ENCODE results near the gene ADSS1. TPM values are rescaled to one million over a fixed set of nuclear protein-coding genes. Genes with fewer than 3 reads are reported as not detected.

Gene ADSS1
- polyA plus RNA-seq, 1 of the 3 experiments (the other 2 are of a cell fraction) = 14.3 TPM

- no peak for DNase-seq
- H3K36me3 ChIP-seq (replicated peaks in 1 of 2; ENCODE audit: control insufficient read depth in 1 of 2, insufficient read depth in 2 of 2, low read length in 1 of 2) = no peaks in the 10 kb centered on the region
- H3K9me3 ChIP-seq = no peaks in the 10 kb centered on the region
- TF ChIP-seq, protein P1, sequence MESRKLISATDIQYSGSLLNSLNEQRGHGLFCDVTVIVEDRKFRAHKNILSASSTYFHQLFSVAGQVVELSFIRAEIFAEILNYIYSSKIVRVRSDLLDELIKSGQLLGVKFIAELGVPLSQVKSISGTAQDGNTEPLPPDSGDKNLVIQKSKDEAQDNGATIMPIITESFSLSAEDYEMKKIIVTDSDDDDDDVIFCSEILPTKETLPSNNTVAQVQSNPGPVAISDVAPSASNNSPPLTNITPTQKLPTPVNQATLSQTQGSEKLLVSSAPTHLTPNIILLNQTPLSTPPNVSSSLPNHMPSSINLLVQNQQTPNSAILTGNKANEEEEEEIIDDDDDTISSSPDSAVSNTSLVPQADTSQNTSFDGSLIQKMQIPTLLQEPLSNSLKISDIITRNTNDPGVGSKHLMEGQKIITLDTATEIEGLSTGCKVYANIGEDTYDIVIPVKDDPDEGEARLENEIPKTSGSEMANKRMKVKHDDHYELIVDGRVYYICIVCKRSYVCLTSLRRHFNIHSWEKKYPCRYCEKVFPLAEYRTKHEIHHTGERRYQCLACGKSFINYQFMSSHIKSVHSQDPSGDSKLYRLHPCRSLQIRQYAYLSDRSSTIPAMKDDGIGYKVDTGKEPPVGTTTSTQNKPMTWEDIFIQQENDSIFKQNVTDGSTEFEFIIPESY (IDR thresholded peaks at IDR 0.05; ENCODE audit: borderline replicate concordance, low read depth) = no peak
- TF ChIP-seq TEAD4 (IDR thresholded peaks at IDR 0.05; ENCODE audit: borderline replicate concordance, insufficient read depth) (no peak), POLR2AphosphoS5 (IDR thresholded peaks at IDR 0.05; ENCODE audit: low read depth, low read length) (no peak), MEF2A (IDR thresholded peaks at IDR 0.05; ENCODE audit: borderline replicate concordance, low read depth) (no peak), EP300 (IDR thresholded peaks at IDR 0.05; ENCODE audit: borderline replicate concordance in 1 of 2, low read depth in 1 of 2, low read length in 1 of 2) (no peak)
- TF ChIP-seq, protein P2, sequence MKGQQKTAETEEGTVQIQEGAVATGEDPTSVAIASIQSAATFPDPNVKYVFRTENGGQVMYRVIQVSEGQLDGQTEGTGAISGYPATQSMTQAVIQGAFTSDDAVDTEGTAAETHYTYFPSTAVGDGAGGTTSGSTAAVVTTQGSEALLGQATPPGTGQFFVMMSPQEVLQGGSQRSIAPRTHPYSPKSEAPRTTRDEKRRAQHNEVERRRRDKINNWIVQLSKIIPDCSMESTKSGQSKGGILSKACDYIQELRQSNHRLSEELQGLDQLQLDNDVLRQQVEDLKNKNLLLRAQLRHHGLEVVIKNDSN (IDR thresholded peaks at IDR 0.05; ENCODE audit: borderline replicate concordance, low read depth) = no peak
- TF ChIP-seq, protein P3, sequence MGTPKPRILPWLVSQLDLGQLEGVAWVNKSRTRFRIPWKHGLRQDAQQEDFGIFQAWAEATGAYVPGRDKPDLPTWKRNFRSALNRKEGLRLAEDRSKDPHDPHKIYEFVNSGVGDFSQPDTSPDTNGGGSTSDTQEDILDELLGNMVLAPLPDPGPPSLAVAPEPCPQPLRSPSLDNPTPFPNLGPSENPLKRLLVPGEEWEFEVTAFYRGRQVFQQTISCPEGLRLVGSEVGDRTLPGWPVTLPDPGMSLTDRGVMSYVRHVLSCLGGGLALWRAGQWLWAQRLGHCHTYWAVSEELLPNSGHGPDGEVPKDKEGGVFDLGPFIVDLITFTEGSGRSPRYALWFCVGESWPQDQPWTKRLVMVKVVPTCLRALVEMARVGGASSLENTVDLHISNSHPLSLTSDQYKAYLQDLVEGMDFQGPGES (IDR thresholded peaks at IDR 0.05; ENCODE audit: low read depth, low read length) = no peak
- H3K4me2 ChIP-seq = no peak overlapping the region
- H2AFZ ChIP-seq (ENCODE audit: low read depth) = no peak overlapping the region
- H3K27me3 ChIP-seq (ENCODE audit: insufficient read depth) = no peaks in the 10 kb centered on the region
- no peaks in the 10 kb centered on the region for H3F3A ChIP-seq (replicated peaks; ENCODE audit: insufficient read depth)
- H3K9ac ChIP-seq = no peak overlapping the region
- peaks cover 0 to 6% of the 10 kb centered on the region in 2 experiments; a peak in 1 of 4 replicates for H3K4me1 ChIP-seq (ENCODE audit: control insufficient read depth in 1 of 2, insufficient read depth in 2 of 2, low read depth in 1 of 2, low read length in 1 of 2)
- H3K9me2 ChIP-seq = no peaks in the 10 kb centered on the region
- WGBS (ENCODE audit: low lambda C conversion rate) = 72% methylated on average over 4 of the region's 9 CpGs
- no peaks in the 10 kb centered on the region for H3K79me2 ChIP-seq (ENCODE audit: insufficient read depth)
- ChIA-PET CTCF (interaction anchor here (1.2 to 4.4 kb wide), 4 partner anchors 10 to 41 kb away, joined by 3 to 21 read pairs (median 6); partner anchors contain the start of gene ADSS1), POLR2A (no interaction called here)
- H3K4me3 ChIP-seq (ENCODE audit: low read depth in 2 of 2, low read length in 1 of 2) = no peak overlapping the region
- no peak overlapping the region for H3K27ac ChIP-seq (ENCODE audit: low read depth in 2 of 2, low read length in 1 of 2)
- H4K20me1 ChIP-seq (ENCODE audit: insufficient read depth) = no peaks in the 10 kb centered on the region
Measured at GRCh38 chr14:104734601-104734990, 10.6 kb downstream of the ADSS1 start.

DNA sequence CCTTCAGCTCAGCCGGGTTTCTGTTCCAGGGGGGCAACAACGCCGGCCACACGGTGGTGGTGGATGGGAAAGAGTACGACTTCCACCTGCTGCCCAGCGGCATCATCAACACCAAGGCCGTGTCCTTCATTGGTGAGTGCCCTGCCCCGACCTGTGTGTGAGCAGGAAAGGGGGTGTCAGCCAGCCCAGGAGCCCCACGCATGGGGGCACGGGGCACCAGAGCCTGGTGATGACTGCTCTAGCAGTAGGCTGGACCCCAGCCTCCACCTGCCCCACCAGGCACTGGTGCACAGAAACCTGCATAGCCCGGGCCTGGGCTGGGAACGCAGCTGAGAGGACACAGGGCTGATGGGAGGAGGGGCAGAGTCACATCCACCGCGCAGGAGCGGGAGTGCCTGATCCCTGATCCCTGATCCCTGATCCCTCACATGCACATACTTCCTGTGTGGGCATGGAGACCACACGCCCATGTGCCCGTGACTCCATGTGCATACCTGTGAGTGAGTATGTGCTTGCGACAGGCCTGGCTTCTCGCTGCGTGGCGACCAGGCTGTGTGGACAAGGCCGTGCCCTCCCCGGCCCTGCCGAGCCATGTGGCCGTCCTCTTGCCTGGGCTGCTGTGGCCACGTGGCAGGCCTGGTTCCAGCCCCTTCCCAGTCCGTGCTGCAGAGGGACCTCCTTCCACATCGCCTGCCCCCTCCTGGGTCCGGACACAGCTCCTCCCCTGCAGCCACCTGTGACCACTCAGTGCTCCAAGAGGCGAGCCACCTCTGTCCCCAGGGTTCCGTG lies 11.2 kb downstream of the ADSS1 start:
- H3K9me2 ChIP-seq = no peaks in the 10 kb centered on the region
- TF ChIP-seq, protein P1 (IDR thresholded peaks at IDR 0.05; ENCODE audit: borderline replicate concordance, low read depth) = no peak
- TF ChIP-seq YY1 (IDR thresholded peaks at IDR 0.05; ENCODE audit: low read depth) (no peak), RXRA (IDR thresholded peaks at IDR 0.05; ENCODE audit: borderline replicate concordance, low read depth) (no peak), RFX5 (IDR thresholded peaks at IDR 0.05; ENCODE audit: low read length) (no peak), MXI1 (IDR thresholded peaks at IDR 0.05; ENCODE audit: low read depth, low read length) (no peak), MEF2A (IDR thresholded peaks at IDR 0.05; ENCODE audit: borderline replicate concordance, low read depth) (no peak), TAF1 (IDR thresholded peaks at IDR 0.05; ENCODE audit: borderline replicate concordance, low read depth, low read length) (no peak)
- TF ChIP-seq, protein P2 (IDR thresholded peaks at IDR 0.05; ENCODE audit: borderline replicate concordance, low read depth) = no peak
- TF ChIP-seq, protein P4, sequence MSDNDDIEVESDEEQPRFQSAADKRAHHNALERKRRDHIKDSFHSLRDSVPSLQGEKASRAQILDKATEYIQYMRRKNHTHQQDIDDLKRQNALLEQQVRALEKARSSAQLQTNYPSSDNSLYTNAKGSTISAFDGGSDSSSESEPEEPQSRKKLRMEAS (IDR thresholded peaks at IDR 0.05; ENCODE audit: low read depth) = no peak
- TF ChIP-seq, protein P3 (IDR thresholded peaks at IDR 0.05; ENCODE audit: low read depth, low read length) = no peak
- ChIA-PET POLR2A (no interaction called here), CTCF (interaction anchor here (1.2 to 4.4 kb wide), 4 partner anchors 11 to 41 kb away, joined by 3 to 21 read pairs (median 6); partner anchors contain the start of gene ADSS1)
- WGBS (ENCODE audit: low lambda C conversion rate) = 88% methylated on average over 11 of the region's 31 CpGs
- H3K27ac ChIP-seq (ENCODE audit: low read depth in 2 of 2, low read length in 1 of 2) = no peak overlapping the region
- peaks cover 0 to 6% of the 10 kb centered on the region in 2 experiments; a peak in 1 of 4 replicates for H3K4me1 ChIP-seq (ENCODE audit: control insufficient read depth in 1 of 2, insufficient read depth in 2 of 2, low read depth in 1 of 2, low read length in 1 of 2)
- H3K36me3 ChIP-seq (replicated peaks in 1 of 2; ENCODE audit: control insufficient read depth in 1 of 2, insufficient read depth in 2 of 2, low read length in 1 of 2) = no peaks in the 10 kb centered on the region
- H3K4me3 ChIP-seq (ENCODE audit: low read depth in 2 of 2, low read length in 1 of 2) = no peak overlapping the region
- H3K27me3 ChIP-seq (ENCODE audit: insufficient read depth) = no peaks in the 10 kb centered on the region
- no peak for DNase-seq
- no peaks in the 10 kb centered on the region for H3F3A ChIP-seq (replicated peaks; ENCODE audit: insufficient read depth)
- H3K9ac ChIP-seq = no peak overlapping the region
- no peak overlapping the region for H2AFZ ChIP-seq (ENCODE audit: low read depth)
- no peaks in the 10 kb centered on the region for H3K79me2 ChIP-seq (ENCODE audit: insufficient read depth)
- H4K20me1 ChIP-seq (ENCODE audit: insufficient read depth) = no peaks in the 10 kb centered on the region
- no peak overlapping the region for H3K4me2 ChIP-seq
- H3K9me3 ChIP-seq = no peaks in the 10 kb centered on the region

Measured in SK-N-SH (cell line).